Naive thymus-derived CD4-positive, alpha-beta T cell (primary cell): Measurements from ENCODE around the gene CACNA1C. TPM values are rescaled to one million over a fixed set of nuclear protein-coding genes. Genes with fewer than 3 reads are reported as not detected.

ENCODE experiments used
- ATAC-seq: fragments of 150-1000 bp; cut with Tn5 transposase; 2 replicates; pipeline ENCODE4 v1.10.0; 2021; ENCODE audit warnings: mild to moderate bottlenecking, moderate library complexity
- CTCF ChIA-PET: fragments of 350-600 bp; sonication (Branson Sonifier 250); formaldehyde crosslinking; loops from one replicate; lab custom pipeline; 2021; ENCODE audit warnings: antibody characterized with exemption; lab: Charles Lee
- POLR2A ChIA-PET: fragments of 350-600 bp; sonication (Branson Sonifier 250); formaldehyde crosslinking; loops from one replicate; lab custom pipeline; 2021; ENCODE audit warnings: antibody characterized with exemption, inconsistent platforms; lab: Charles Lee
- DNase-seq, 9 donors: peaks; one replicate each; pipeline versions ENCODE4 v3.0.0 to v3.0.0-alpha.2; 2020 to 2022; ENCODE audit warnings: mixed read lengths in 1 of 9
- H3K27ac ChIP-seq: one replicate; pipeline ENCODE4 v1.7.0; 2013; ENCODE audit warnings: mild to moderate bottlenecking, low read depth, low read length, moderate library complexity
- H3K27me3 ChIP-seq, 2 donors: one replicate each; pipeline ENCODE4 v1.7.0; 2013; ENCODE audit warnings: low read length in 2 of 2, mild to moderate bottlenecking in 2 of 2, moderate library complexity in 2 of 2; ENCODE audit not compliant: control insufficient read depth in 2 of 2, insufficient read depth in 2 of 2
- H3K36me3 ChIP-seq, 3 experiments: 1 replicate in 2 of 3; 2 replicates in 1 of 3; pipeline ENCODE4 v1.7.0; 2013; ENCODE audit warnings: low read length in 3 of 3, mild to moderate bottlenecking in 3 of 3, moderate library complexity in 1 of 3; ENCODE audit not compliant: insufficient read depth in 3 of 3, control insufficient read depth in 2 of 3
- H3K4me1 ChIP-seq, 2 donors: one replicate each; pipeline ENCODE4 v1.7.0; 2013; ENCODE audit warnings: low read length in 2 of 2, mild to moderate bottlenecking in 2 of 2, moderate library complexity in 1 of 2; ENCODE audit not compliant: control insufficient read depth in 2 of 2, insufficient read depth in 2 of 2
- H3K4me3 ChIP-seq: 2 replicates; pipeline ENCODE4 v1.7.0; 2013; ENCODE audit warnings: mild to moderate bottlenecking, low read length
- H3K9me3 ChIP-seq, 3 experiments: 1 replicate in 2 of 3; 2 replicates in 1 of 3; pipeline ENCODE4 v1.7.0; 2013; ENCODE audit warnings: low read length in 3 of 3; ENCODE audit not compliant: control insufficient read depth in 2 of 3
- H3K27ac Mint-ChIP-seq, 9 donors: one replicate each; pipeline ENCODE4 v1.8.0; 2020 to 2022; ENCODE audit warnings: mixed read lengths in 9 of 9, mild to moderate bottlenecking in 8 of 9, moderate library complexity in 5 of 9, inconsistent platforms in 2 of 9
- H3K27me3 Mint-ChIP-seq, 5 donors: one replicate each; pipeline ENCODE4 v1.8.0; 2021 to 2022; ENCODE audit warnings: mixed read lengths in 5 of 5, mild to moderate bottlenecking in 1 of 5
- H3K36me3 Mint-ChIP-seq, 5 donors: one replicate each; pipeline ENCODE4 v1.8.0; 2020 to 2022; ENCODE audit warnings: mixed read lengths in 5 of 5, mild to moderate bottlenecking in 3 of 5, inconsistent platforms in 1 of 5
- H3K4me1 Mint-ChIP-seq, 7 donors: one replicate each; pipeline ENCODE4 v1.8.0; 2020 to 2022; ENCODE audit warnings: mixed read lengths in 7 of 7, mild to moderate bottlenecking in 3 of 7, inconsistent platforms in 1 of 7
- H3K4me3 Mint-ChIP-seq, 10 donors: one replicate each; pipeline ENCODE4 v1.8.0; 2020 to 2022; ENCODE audit warnings: mild to moderate bottlenecking in 10 of 10, mixed read lengths in 10 of 10, moderate library complexity in 6 of 10, inconsistent platforms in 2 of 10
- H3K9me3 Mint-ChIP-seq, 11 donors: one replicate each; pipeline ENCODE4 v1.8.0; 2020 to 2022; ENCODE audit warnings: mixed read lengths in 11 of 11, mild to moderate bottlenecking in 4 of 11, inconsistent platforms in 1 of 11, moderate library complexity in 1 of 11
- intact Hi-C, 2 donors: fragments of 100-400 bp; cut with micrococcal nuclease; formaldehyde crosslinking; loops; one replicate each; pipeline ENCODE4 v1.15.1; 2023
- polyA plus RNA-seq, 2 donors: library from polyadenylated mRNA; unstranded; fragments of 300-500 nt; fragmentation: Illumina TruSeq; gene quantifications; one replicate each; pipeline ENCODE4 v1.2.3, GENCODE V29; 2021
- total RNA-seq, 6 experiments: library from RNA in 5 of 6; stranded (reverse) in 5 of 6; gene quantifications; 1 replicate in 5 of 6; 2 replicates in 1 of 6; pipeline ENCODE4 v1.2.3 and lab custom pipeline; 2021 to 2026

The CACNA1C gene
- total and polyA plus RNA-seq, 7 experiments from 2014 or later, result 0.04 to 0.48 (median 0.08) TPM

- Histone ChIP-seq H3K36me3 (no peaks in the 10 kb centered on the region), H3K27me3 (no peaks in the 10 kb centered on the region), H3K9me3 (no peaks in the 10 kb centered on the region), H3K4me3 (no peak overlapping the region), H3K27ac (no peak overlapping the region), H3K4me1 (no peaks in the 10 kb centered on the region)
- CTCF ChIA-PET, result no interaction called here
- peaks cover 0 to 11% (median 4%) of the 10 kb centered on the region in 5 donors for H3K27me3 Mint-ChIP-seq
- H3K36me3 Mint-ChIP-seq, result peaks cover 0 to 5% (median 0%) of the 10 kb centered on the region in 5 donors
- H3K4me3 Mint-ChIP-seq, result no peak overlapping the region
- H3K4me1 Mint-ChIP-seq, result peaks cover 0 to 14% (median 0%) of the 10 kb centered on the region in 7 donors
- peaks cover 0 to 6% (median 0%) of the 10 kb centered on the region in 11 donors for H3K9me3 Mint-ChIP-seq
- DNase-seq (no peak), ATAC-seq (no peak)
- no peak overlapping the region for H3K27ac Mint-ChIP-seq
- intact Hi-C loops, result no loop called here
- POLR2A ChIA-PET, result no interaction called here
These were observed 473.6 kb downstream of the CACNA1C start for GRCh38 chr12:2526371-2526770.

GRCh38 chr12:2528001-2528400 is 475.2 kb downstream of the CACNA1C start:
- no peak overlapping the region for H3K27ac Mint-ChIP-seq
- peaks cover 0 to 14% (median 0%) of the 10 kb centered on the region in 7 donors for H3K4me1 Mint-ChIP-seq
- intact Hi-C loops, result no loop called here
- no peak overlapping the region for H3K4me3 Mint-ChIP-seq
- peaks cover 0 to 9% (median 4%) of the 10 kb centered on the region in 5 donors for H3K27me3 Mint-ChIP-seq
- Histone ChIP-seq H3K27ac (no peak overlapping the region), H3K36me3 (no peaks in the 10 kb centered on the region), H3K9me3 (no peaks in the 10 kb centered on the region), H3K27me3 (no peaks in the 10 kb centered on the region), H3K4me3 (no peak overlapping the region), H3K4me1 (no peaks in the 10 kb centered on the region)
- POLR2A ChIA-PET, result no interaction called here
- peaks cover 0 to 3% (median 0%) of the 10 kb centered on the region in 11 donors for H3K9me3 Mint-ChIP-seq
- CTCF ChIA-PET, result no interaction called here
- peaks cover 0 to 5% (median 0%) of the 10 kb centered on the region in 5 donors for H3K36me3 Mint-ChIP-seq
- DNase-seq (no peak), ATAC-seq (no peak)

GRCh38 chr12:2529807-2530206 is 477.0 kb downstream of the CACNA1C start:
- DNase-seq (no peak), ATAC-seq (no peak)
- Histone ChIP-seq H3K27ac (no peak overlapping the region), H3K27me3 (no peaks in the 10 kb centered on the region), H3K4me3 (no peak overlapping the region), H3K4me1 (no peaks in the 10 kb centered on the region), H3K36me3 (no peaks in the 10 kb centered on the region), H3K9me3 (no peaks in the 10 kb centered on the region)
- Mint-ChIP-seq H3K4me3 (peak overlapping the region in 1 of 10 donors; percentile 33), H3K4me1 (peaks cover 0 to 14% (median 0%) of the 10 kb centered on the region in 7 donors), H3K27ac (peak overlapping the region in 1 of 9 donors; percentile 56), H3K36me3 (peaks cover 0 to 5% (median 0%) of the 10 kb centered on the region in 5 donors), H3K27me3 (peaks cover 0 to 9% (median 4%) of the 10 kb centered on the region in 5 donors), H3K9me3 (peaks cover 0 to 3% (median 0%) of the 10 kb centered on the region in 11 donors)
- ChIA-PET CTCF (no interaction called here), POLR2A (no interaction called here)
- intact Hi-C loops, result no loop called here

- CTCF ChIA-PET, result no interaction called here
- Histone ChIP-seq H3K36me3 (no peaks in the 10 kb centered on the region), H3K27me3 (no peaks in the 10 kb centered on the region), H3K4me3 (no peak overlapping the region), H3K9me3 (no peaks in the 10 kb centered on the region), H3K4me1 (no peaks in the 10 kb centered on the region), H3K27ac (no peak overlapping the region)
- H3K36me3 Mint-ChIP-seq, result peaks cover 0 to 5% (median 0%) of the 10 kb centered on the region in 5 donors
- H3K27me3 Mint-ChIP-seq, result peaks cover 0 to 9% (median 3%) of the 10 kb centered on the region in 5 donors
- POLR2A ChIA-PET, result no interaction called here
- ATAC-seq (no peak), DNase-seq (no peak)
- intact Hi-C loops, result no loop called here
- no peak overlapping the region for H3K27ac Mint-ChIP-seq
- H3K4me3 Mint-ChIP-seq, result no peak overlapping the region
- H3K4me1 Mint-ChIP-seq, result peaks cover 0 to 14% (median 0%) of the 10 kb centered on the region in 7 donors
- peaks cover 0 to 3% (median 0%) of the 10 kb centered on the region in 11 donors for H3K9me3 Mint-ChIP-seq
These were observed 478.6 kb downstream of the CACNA1C start for GRCh38 chr12:2531371-2531770.

- Mint-ChIP-seq H3K9me3 (peaks cover 0 to 3% (median 0%) of the 10 kb centered on the region in 11 donors), H3K27ac (no peak overlapping the region), H3K27me3 (peaks cover 0 to 9% (median 4%) of the 10 kb centered on the region in 5 donors), H3K36me3 (peaks cover 0 to 5% (median 0%) of the 10 kb centered on the region in 5 donors), H3K4me3 (no peak overlapping the region), H3K4me1 (peaks cover 0 to 11% (median 0%) of the 10 kb centered on the region in 7 donors)
- H3K9me3 ChIP-seq, result no peaks in the 10 kb centered on the region
- no peak for DNase-seq
- H3K4me1 ChIP-seq, result no peaks in the 10 kb centered on the region
- no peak overlapping the region for H3K27ac ChIP-seq
- POLR2A ChIA-PET, result no interaction called here
- CTCF ChIA-PET, result no interaction called here
- H3K4me3 ChIP-seq, result no peak overlapping the region
- intact Hi-C loops, result no loop called here
- H3K36me3 ChIP-seq, result no peaks in the 10 kb centered on the region
- ATAC-seq, result no peak
- H3K27me3 ChIP-seq, result no peaks in the 10 kb centered on the region
These were observed 480.2 kb downstream of the CACNA1C start for GRCh38 chr12:2533036-2533435.

GRCh38 chr12:2535583-2536204 is 482.9 kb downstream of the CACNA1C start:
- H3K36me3 ChIP-seq, result no peaks in the 10 kb centered on the region
- CTCF ChIA-PET, result no interaction called here
- ATAC-seq (no peak), DNase-seq (no peak)
- H3K4me1 Mint-ChIP-seq, result no peaks in the 10 kb centered on the region
- H3K27ac ChIP-seq, result no peak overlapping the region
- H3K36me3 Mint-ChIP-seq, result no peaks in the 10 kb centered on the region
- intact Hi-C loops, result no loop called here
- POLR2A ChIA-PET, result no interaction called here
- H3K9me3 ChIP-seq, result no peaks in the 10 kb centered on the region
- H3K27ac Mint-ChIP-seq, result no peak overlapping the region
- no peaks in the 10 kb centered on the region for H3K27me3 ChIP-seq
- no peak overlapping the region for H3K4me3 Mint-ChIP-seq
- peaks cover 0 to 9% (median 3%) of the 10 kb centered on the region in 5 donors for H3K27me3 Mint-ChIP-seq
- no peak overlapping the region for H3K4me3 ChIP-seq
- H3K4me1 ChIP-seq, result no peaks in the 10 kb centered on the region
- H3K9me3 Mint-ChIP-seq, result no peaks in the 10 kb centered on the region

- peaks cover 0 to 12% (median 3%) of the 10 kb centered on the region in 5 donors for H3K27me3 Mint-ChIP-seq
- no peaks in the 10 kb centered on the region for H3K27me3 ChIP-seq
- H3K4me3 ChIP-seq, result no peak overlapping the region
- H3K4me3 Mint-ChIP-seq, result no peak overlapping the region
- DNase-seq, result no peak
- H3K36me3 ChIP-seq, result no peaks in the 10 kb centered on the region
- no peaks in the 10 kb centered on the region for H3K36me3 Mint-ChIP-seq
- no peaks in the 10 kb centered on the region for H3K9me3 ChIP-seq
- ATAC-seq, result no peak
- CTCF ChIA-PET, result no interaction called here
- H3K27ac ChIP-seq, result no peak overlapping the region
- POLR2A ChIA-PET, result no interaction called here
- H3K27ac Mint-ChIP-seq, result no peak overlapping the region
- H3K4me1 ChIP-seq, result no peaks in the 10 kb centered on the region
- no peaks in the 10 kb centered on the region for H3K9me3 Mint-ChIP-seq
- no peaks in the 10 kb centered on the region for H3K4me1 Mint-ChIP-seq
- intact Hi-C loops, result no loop called here
These were observed 483.9 kb downstream of the CACNA1C start for GRCh38 chr12:2536724-2537123.
